HL-60 (cell line): ENCODE data around the gene PARN.

Source experiments
- DNase-seq, 2 experiments: peaks; one replicate each; pipeline ENCODE4 v3.0.0-alpha.2; 2010 to 2020; ENCODE audit warnings: low read depth in 1 of 2, low spot score in 1 of 2
- H3K27ac ChIP-seq: fragments of 250-450 bp; sonication (Bioruptor Pico); replicated peaks from 2 replicates; pipeline ENCODE4 v1.5.1; 2020; ENCODE audit warnings: mild to moderate bottlenecking, moderate library complexity
- H3K27me3 ChIP-seq: fragments of 250-450 bp; sonication (Bioruptor Pico); 2 replicates; pipeline ENCODE4 v1.5.1; 2021; ENCODE audit warnings: mild to moderate bottlenecking, moderate library complexity; ENCODE audit not compliant: insufficient read depth, poor library complexity, severe bottlenecking
- H3K4me3 ChIP-seq: replicated peaks from 2 replicates; pipeline ENCODE4 v1.5.1; 2011; ENCODE audit warnings: mild to moderate bottlenecking, control low read depth, low read length; ENCODE audit not compliant: insufficient read depth
- CTCF ChIP-seq: IDR thresholded peaks from one replicate; pipeline ENCODE4 v1.5.1; 2011; ENCODE audit warnings: low read length, control low read depth, inconsistent platforms; ENCODE audit not compliant: insufficient read depth
- GABPA ChIP-seq: IDR thresholded peaks from 2 replicates; pipeline ENCODE4 v1.6.1; 2012; ENCODE audit warnings: low read depth
- POLR2AphosphoS5 ChIP-seq: IDR thresholded peaks from 2 replicates; pipeline ENCODE4 v1.6.1; 2012; ENCODE audit warnings: low read depth
- REST ChIP-seq: IDR thresholded peaks from 2 replicates; pipeline ENCODE4 v1.6.1; 2012; ENCODE audit warnings: low read depth; ENCODE audit not compliant: insufficient replicate concordance
- SPI1 ChIP-seq: IDR thresholded peaks from 2 replicates; pipeline ENCODE4 v1.6.1; 2012; ENCODE audit warnings: low read depth, mild to moderate bottlenecking, borderline replicate concordance

PARN gene

GRCh38 chr16:14500791-14501190 lies 129.3 kb downstream of the PARN start:
- Histone ChIP-seq H3K27ac (no peak overlapping the region), H3K27me3 (no peaks in the 10 kb centered on the region), H3K4me3 (no peak overlapping the region)
- no peak for TF ChIP-seq REST
- no peak for TF ChIP-seq GABPA
- TF ChIP-seq SPI1: no peak
- no peak for TF ChIP-seq CTCF
- no peak for TF ChIP-seq POLR2AphosphoS5
- DNase-seq: no peak

GRCh38 chr16:14499110-14499509 lies 130.9 kb downstream of the PARN start:
- Histone ChIP-seq H3K27me3 (no peaks in the 10 kb centered on the region), H3K27ac (no peak overlapping the region), H3K4me3 (no peak overlapping the region)
- no peak for TF ChIP-seq GABPA
- TF ChIP-seq POLR2AphosphoS5: no peak
- TF ChIP-seq CTCF: no peak
- no peak for TF ChIP-seq SPI1
- DNase-seq: no peak

GRCh38 chr16:14497245-14498082 lies 132.6 kb downstream of the PARN start:
- TF ChIP-seq GABPA (no peak), CTCF (no peak), SPI1 (no peak)
- H3K27me3 ChIP-seq: no peaks in the 10 kb centered on the region
- no peak overlapping the region for H3K4me3 ChIP-seq
- no peak for DNase-seq
- H3K27ac ChIP-seq: no peak overlapping the region

- no peak for DNase-seq
- Histone ChIP-seq H3K4me3 (no peak overlapping the region), H3K27ac (no peak overlapping the region), H3K27me3 (no peaks in the 10 kb centered on the region)
- TF ChIP-seq REST (no peak), SPI1 (no peak), GABPA (no peak), POLR2AphosphoS5 (no peak), CTCF (no peak)
Observed at GRCh38 chr16:14496786-14497185, 133.3 kb downstream of the PARN start.
